ENCODE results near the gene TUBGCP3.

TUBGCP3 gene

GRCh38 chr13:112444416-112445399 lies 143.2 kb downstream of the TUBGCP3 start:
- ChIA-PET POLR2A (no interaction called here), CTCF (interaction anchor here (1.0 to 5.0 kb wide), 4 partner anchors 144 to 1377 kb away, joined by 3 to 44 read pairs (median 6); partner anchors contain the start of gene TUBGCP3)
- no peak for TF ChIP-seq CTCF (IDR thresholded peaks at IDR 0.05; ENCODE audit: insufficient read depth, low read length, missing control alignments)
- no peak for DNase-seq (ENCODE audit: low read depth, low spot score)
- H3K4me3 ChIP-seq (ENCODE audit: low read depth, low read length) = no peak overlapping the region

DNA sequence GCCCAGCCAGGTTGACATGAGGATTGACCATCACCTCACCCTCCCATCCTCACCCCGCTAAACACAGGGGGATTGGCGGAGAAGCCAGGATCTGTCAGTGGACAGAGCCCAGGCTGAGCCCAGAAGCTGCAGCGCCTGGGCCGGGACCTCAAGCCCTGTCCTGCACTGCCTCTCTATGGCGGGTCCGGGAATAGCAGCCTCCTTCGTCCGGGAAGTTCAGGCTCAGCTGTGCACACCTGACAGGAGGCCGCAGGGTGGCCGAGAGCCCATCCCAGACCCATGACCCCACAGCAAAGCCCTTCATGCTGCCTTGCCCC lies 144.0 kb downstream of the TUBGCP3 start:
- DNase-seq (ENCODE audit: low read depth, low spot score) = no peak
- POLR2A ChIA-PET = no interaction called here
- H3K4me3 ChIP-seq (ENCODE audit: low read depth, low read length) = no peak overlapping the region
- peak; percentile 85 for TF ChIP-seq CTCF (IDR thresholded peaks at IDR 0.05; ENCODE audit: insufficient read depth, low read length, missing control alignments)
- CTCF ChIA-PET = interaction anchor here (0.8 to 5.0 kb wide), 7 partner anchors 29 to 1798 kb away, joined by 3 to 44 read pairs (median 4); partner anchors contain the start of gene TUBGCP3

GRCh38 chr13:112443191-112443994 lies 144.6 kb downstream of the TUBGCP3 start:
- POLR2A ChIA-PET = no interaction called here
- H3K4me3 ChIP-seq (ENCODE audit: low read depth, low read length) = no peak overlapping the region
- TF ChIP-seq CTCF (IDR thresholded peaks at IDR 0.05; ENCODE audit: insufficient read depth, low read length, missing control alignments) = peak; percentile 36
- CTCF ChIA-PET = interaction anchor here (0.5 to 5.0 kb wide), 8 partner anchors 24 to 1797 kb away, joined by 3 to 44 read pairs (median 4); partner anchors contain the start of gene TUBGCP3
- no peak for DNase-seq (ENCODE audit: low read depth, low spot score)

- POLR2A ChIA-PET = no interaction called here
- no peak for TF ChIP-seq CTCF (IDR thresholded peaks at IDR 0.05; ENCODE audit: insufficient read depth, low read length, missing control alignments)
Observed at GRCh38 chr13:112442483-112443090, 145.4 kb downstream of the TUBGCP3 start.

DNA sequence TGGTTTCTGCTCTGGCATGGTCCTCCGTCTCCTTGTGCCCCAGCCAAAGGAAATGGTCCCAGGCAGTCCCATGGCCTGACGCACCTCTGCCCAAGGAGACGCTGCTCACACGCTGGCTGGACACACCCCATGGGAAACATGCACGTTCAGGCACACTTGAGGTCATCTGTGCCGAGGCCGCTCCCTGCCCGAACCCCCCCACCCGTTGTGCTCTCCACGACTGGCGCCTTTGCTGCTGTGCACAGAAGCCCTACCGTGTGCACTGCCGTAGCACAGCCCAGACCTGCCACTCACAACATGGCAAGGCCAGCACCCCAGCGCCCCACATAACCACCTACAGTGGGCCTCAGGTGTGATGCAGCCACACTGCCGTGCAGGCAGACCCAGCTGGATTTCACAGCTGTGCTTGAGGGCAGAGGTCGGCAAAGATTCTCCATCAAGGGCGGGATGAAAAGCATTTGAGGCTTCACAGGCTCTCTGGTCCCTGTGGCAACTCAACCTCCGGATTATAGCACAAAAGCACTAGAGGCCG lies 146.1 kb downstream of the TUBGCP3 start:
- CTCF ChIA-PET = interaction anchor here (5.0 kb wide), 1 partner anchor 967 kb away, joined by 44 read pairs; no protein-coding TSS in a partner anchor

More at GRCh38 chr13:112442483-112443090, 145.4 kb downstream of the TUBGCP3 start:
- H3K4me3 ChIP-seq (ENCODE audit: low read depth, low read length) = no peak overlapping the region
- no peak for DNase-seq (ENCODE audit: low read depth, low spot score)
- CTCF ChIA-PET = interaction anchor here (1.6 to 5.0 kb wide), 3 partner anchors 30 to 968 kb away, joined by 3 to 44 read pairs (median 4); no protein-coding TSS in a partner anchor

More for the DNA sequence above, 146.1 kb downstream of the TUBGCP3 start:
- TF ChIP-seq CTCF (IDR thresholded peaks at IDR 0.05; ENCODE audit: insufficient read depth, low read length, missing control alignments) = no peak
- no peak for DNase-seq (ENCODE audit: low read depth, low spot score)
- no peak overlapping the region for H3K4me3 ChIP-seq (ENCODE audit: low read depth, low read length)
- POLR2A ChIA-PET = no interaction called here
